Heart left ventricle (tissue), 13 donors: ENCODE data around the gene LRP1B.

ENCODE experiments used
- CTCF ChIP-seq, 12 donors: fragments of 200-600 bp; sonication (generic) in 4 of 12; IDR thresholded peaks; one replicate each; pipeline versions ENCODE4 v1.5.0 to v1.8.0; 2018 to 2022; ENCODE audit warnings: antibody characterized with exemption in 12 of 12, mild to moderate bottlenecking in 5 of 12
- POLR2A ChIP-seq, 2 donors: fragments of 450-650 bp; IDR thresholded peaks; one replicate each; pipeline ENCODE4 v1.6.1; 2017; ENCODE audit warnings: antibody characterized with exemption in 2 of 2, mild to moderate bottlenecking in 2 of 2, moderate library complexity in 2 of 2
- donor health status: ischemic (EF 13 %, LVEDD 7.1; RV severe dilation, severe dysfunction).
- donor health status: DM: no; HTN: yes; CAD: no.
- donor health status: DM: no; HTN: no; CAD: no.
- donor health status: ischemic (EF 25% LVEDD 6.9; RV normal size, moderate dysfunction).
- donor health status: ischemic (EF 25% LVEDD 5.7; RV mildly dilated, moderate dysfunction).
- donor health status: ischemic (EF 35%, LVEDD 5.7; RV mildly dilated, moderate dysfunction).
- donor health status: nonischemic (EF 11% LVEDD 7.7; RV severe dilation, severe dysfunction).
- donor health status: DM: yes; HTN: yes; CAD: no.
- donor health status: PGD.
- donor health status: ischemic (EF 29% LVEDD 5.4; RV normal size, mild dysfunction).
- donor health status: nonischemic (EF 23%, LVEDD 6.1; RV moderate dilation, normal function).

- TF ChIP-seq CTCF (IDR thresholded peaks at IDR 0.05) (no peak), POLR2A (IDR thresholded peaks at IDR 0.05) (no peak)
Observed at GRCh38 chr2:141595316-141595920, 535.4 kb downstream of the LRP1B start.
